ENCODE measurements around the gene RSAD2. TPM values are rescaled to one million over a fixed set of nuclear protein-coding genes. Genes with fewer than 3 reads are reported as not detected.

RSAD2 gene, protein sequence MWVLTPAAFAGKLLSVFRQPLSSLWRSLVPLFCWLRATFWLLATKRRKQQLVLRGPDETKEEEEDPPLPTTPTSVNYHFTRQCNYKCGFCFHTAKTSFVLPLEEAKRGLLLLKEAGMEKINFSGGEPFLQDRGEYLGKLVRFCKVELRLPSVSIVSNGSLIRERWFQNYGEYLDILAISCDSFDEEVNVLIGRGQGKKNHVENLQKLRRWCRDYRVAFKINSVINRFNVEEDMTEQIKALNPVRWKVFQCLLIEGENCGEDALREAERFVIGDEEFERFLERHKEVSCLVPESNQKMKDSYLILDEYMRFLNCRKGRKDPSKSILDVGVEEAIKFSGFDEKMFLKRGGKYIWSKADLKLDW
- total RNA-seq: 0.33 and 0.67 TPM in 2 replicates

DNA sequence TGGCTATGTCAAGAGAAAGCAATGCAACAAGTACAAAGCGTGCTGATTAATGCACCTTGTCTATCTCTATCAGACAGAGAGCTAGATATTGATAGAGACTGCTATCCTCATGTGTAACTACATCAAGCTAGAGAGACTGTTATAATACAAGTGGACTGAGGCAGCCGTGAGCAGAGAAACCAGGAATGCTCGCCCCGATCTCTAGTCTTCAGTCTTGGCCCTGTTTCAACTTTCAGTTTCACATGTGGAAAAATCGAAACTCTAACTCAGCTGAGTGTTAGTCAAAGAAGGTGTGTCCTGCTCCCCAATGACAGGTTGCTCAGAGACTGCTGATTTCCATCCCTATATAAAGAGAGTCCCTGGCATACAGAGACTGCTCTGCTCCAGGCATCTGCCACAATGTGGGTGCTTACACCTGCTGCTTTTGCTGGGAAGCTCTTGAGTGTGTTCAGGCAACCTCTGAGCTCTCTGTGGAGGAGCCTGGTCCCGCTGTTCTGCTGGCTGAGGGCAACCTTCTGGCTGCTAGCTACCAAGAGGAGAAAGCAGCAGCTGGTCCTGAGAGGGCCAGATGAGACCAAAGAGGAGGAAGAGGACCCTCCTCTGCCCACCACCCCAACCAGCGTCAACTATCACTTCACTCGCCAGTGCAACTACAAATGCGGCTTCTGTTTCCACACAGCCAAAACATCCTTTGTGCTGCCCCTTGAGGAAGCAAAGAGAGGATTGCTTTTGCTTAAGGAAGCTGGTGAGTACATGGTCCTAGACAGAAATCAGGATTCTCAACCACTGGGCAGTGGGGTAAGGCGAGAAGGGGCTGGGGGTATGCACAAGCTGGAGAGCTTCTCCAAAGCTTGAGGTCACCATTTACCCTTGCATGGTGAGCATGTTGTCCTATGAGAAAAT is at the start of gene RSAD2:
RSAD2 (plus strand) TSS at position 376 of the 903 bp plus-strand sequence; CDS start at position 400, 24 bp downstream.

DNA sequence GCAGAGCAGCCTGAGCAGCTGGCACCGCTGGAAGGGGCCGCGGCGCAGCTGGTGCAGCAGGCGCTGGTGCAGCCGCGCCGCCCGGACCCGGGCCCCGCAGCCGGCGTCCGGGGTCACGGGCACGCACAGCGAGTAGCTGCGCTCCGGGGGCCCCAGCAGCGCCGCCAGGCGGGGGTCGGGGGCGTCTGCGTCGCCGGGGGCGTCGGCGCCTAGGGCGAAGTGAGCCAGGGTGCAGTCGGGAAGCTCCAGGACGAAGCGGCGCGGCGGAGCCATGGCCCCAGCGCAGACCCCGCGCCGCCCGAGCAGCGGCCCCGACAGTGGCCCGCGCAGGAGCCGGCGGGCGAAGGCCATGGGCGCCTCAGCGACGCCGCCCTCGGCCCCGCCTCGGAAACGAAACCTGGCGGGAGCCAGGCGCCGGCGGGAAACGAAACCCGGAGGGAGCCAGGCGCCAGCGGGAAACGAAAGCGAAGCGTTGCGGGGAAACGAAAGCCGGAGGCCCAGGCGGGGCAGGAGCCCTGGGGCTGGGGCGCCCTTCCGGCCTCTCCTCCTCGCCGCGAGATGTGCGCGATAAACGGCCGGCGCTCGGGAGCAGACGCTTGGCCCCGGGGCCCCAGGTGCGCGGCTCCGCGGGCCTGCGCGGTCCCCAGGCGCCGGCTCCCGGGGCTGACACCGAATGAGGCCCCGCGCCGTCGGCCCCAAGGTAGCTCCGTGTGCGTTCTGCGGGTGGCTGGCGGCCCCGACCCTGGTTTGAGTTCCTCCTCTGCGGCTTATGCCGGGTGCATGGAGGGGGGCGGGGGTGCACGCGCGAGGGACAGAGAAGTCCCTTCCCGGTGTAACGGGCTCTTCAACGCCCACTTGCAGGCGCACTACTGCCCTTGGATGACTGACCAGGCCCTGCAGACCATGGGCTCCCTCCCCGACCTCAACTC is 12.0 kb upstream of the RSAD2 start, which contains the start of gene CMPK2:
CMPK2 (minus strand) TSS at position 562 of the 929 bp plus-strand sequence; CDS start at position 351, 211 bp downstream.

DNA sequence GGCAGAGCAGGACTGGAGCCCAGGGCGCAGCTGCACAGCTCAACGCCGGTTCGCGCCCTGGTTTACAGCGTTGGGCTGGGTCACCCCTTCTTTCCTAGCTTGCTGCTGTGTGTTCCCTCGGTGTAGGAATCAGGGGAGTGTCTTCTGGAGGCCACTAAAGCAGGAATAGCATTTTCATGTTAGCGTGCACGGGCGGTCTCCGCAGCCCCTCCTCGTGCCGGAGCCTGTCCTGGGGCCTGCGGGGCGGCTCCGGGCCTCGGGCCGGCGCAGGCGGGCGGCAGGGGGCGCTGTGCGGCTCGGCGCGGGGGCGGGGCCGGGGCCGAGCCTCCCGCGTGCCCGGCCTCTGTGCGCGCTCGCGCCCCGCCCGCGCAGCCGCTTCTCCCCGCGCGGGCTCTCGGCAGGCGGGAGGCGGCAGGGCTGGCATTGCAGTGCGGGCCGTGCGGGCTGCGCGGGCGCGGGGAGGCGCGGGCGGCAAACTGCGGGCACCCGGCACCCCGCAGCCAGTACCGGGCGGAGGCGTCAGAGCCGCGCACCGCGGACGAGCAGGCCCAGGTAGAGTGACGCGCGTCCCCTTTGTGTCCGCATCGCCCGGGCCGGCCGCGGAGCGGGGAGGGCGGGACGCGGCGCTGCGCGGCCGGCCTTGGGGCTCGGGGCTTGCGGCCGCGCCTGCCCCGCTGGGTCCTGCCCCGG is 39.6 kb downstream of the RSAD2 start, which contains the start of gene RNF144A:
RNF144A (plus strand) TSS at position 342 of the 690 bp plus-strand sequence. CDS start 79,515 bp downstream, outside the sequence.

Other genes with a start within 250 kb of the RSAD2 start
- 2.6 and 2.7 TPM in 2 replicates for gene CMPK2, start 11.9 kb upstream of the RSAD2 start, total RNA-seq
- gene RNF144A, start 39.6 kb downstream of the RSAD2 start, total RNA-seq: 22.2 and 31.6 TPM in 2 replicates

Data from vein endothelial cell (primary cell).